Stimulated activated naive B cell treated with anti-CD40 and anti-IgM and Interleukin-4, amounts not matched to agents 10 μg/mL and 1 μg/mL and 100 μg/mL, for 72 hours (primary cell): ENCODE results near the gene KAZN.

Source experiments
- ATAC-seq, 2 donors: fragments of 150-1000 bp; cut with Tn5 transposase; replicated peaks; 2 replicates each; pipeline ENCODE4 v1.10.0; 2021; ENCODE audit warnings: moderate library complexity in 1 of 2
- DNase-seq: peaks from one replicate; pipeline ENCODE4 v3.0.0; 2021
- H3K27ac Mint-ChIP-seq: one replicate; pipeline ENCODE4 v1.8.0; 2022; ENCODE audit warnings: mild to moderate bottlenecking, mixed read lengths
- H3K27me3 Mint-ChIP-seq, 2 donors: one replicate each; pipeline ENCODE4 v1.8.0; 2022; ENCODE audit warnings: mixed read lengths in 2 of 2
- H3K36me3 Mint-ChIP-seq, 2 donors: one replicate each; pipeline ENCODE4 v1.8.0; 2022; ENCODE audit warnings: mixed read lengths in 2 of 2, mild to moderate bottlenecking in 1 of 2
- H3K4me1 Mint-ChIP-seq, 2 donors: one replicate each; pipeline ENCODE4 v1.8.0; 2022; ENCODE audit warnings: mixed read lengths in 2 of 2, mild to moderate bottlenecking in 1 of 2
- H3K4me3 Mint-ChIP-seq, 2 donors: one replicate each; pipeline ENCODE4 v1.8.0; 2022; ENCODE audit warnings: mild to moderate bottlenecking in 2 of 2, mixed read lengths in 2 of 2, moderate library complexity in 1 of 2
- H3K9me3 Mint-ChIP-seq, 2 donors: one replicate each; pipeline ENCODE4 v1.8.0; 2022; ENCODE audit warnings: mixed read lengths in 2 of 2, mild to moderate bottlenecking in 1 of 2

The KAZN gene

DNA sequence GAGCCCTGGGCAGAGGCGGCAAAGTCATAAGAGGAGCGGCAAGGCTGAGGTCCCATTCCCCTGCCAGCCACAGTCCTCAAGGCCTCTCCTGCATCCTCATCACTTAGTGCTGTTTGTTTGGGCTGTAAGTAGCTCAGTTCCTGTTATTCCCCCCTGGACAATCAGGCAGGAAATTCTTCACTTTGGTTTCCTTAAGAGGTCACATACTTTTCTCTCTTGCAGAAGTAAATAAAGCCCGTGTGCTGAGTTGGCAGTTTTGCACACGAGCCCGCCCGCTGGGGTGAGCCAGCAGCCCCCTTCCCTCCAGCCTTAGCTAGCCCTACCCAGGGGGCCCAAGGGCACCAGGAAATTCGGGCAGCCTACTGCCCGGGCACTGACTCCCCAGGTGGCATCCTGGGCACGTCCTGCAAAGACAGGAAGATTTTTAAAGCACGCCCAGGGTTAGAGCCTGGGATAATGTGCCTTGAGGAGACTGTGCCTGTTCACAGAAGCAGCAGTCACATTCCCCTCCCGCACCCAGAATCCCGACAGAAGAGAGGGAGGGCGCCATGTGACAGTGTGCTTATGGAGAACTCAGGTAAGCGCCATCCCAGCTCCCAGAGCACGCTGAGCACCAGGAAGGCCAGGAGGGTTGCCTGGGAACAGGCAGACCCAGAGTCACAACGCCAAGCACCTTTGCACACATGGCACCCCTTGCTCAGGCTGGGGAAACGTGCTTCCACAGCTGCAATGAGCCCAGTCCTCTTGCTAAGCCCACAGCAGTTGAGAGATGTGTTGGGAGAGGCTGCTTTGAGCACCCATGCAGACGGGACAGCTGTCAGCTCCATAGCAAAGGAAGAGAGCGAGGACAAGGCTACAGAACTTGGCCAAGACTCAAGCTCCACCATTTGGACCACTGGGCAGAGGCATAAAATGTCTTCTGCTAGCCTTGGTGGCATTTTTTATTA, 410.6 kb downstream of the KAZN start:
- no peak for DNase-seq
- Mint-ChIP-seq H3K27ac (no peak overlapping the region), H3K27me3 (peaks cover 5 to 7% of the 10 kb centered on the region in 2 donors)

DNA sequence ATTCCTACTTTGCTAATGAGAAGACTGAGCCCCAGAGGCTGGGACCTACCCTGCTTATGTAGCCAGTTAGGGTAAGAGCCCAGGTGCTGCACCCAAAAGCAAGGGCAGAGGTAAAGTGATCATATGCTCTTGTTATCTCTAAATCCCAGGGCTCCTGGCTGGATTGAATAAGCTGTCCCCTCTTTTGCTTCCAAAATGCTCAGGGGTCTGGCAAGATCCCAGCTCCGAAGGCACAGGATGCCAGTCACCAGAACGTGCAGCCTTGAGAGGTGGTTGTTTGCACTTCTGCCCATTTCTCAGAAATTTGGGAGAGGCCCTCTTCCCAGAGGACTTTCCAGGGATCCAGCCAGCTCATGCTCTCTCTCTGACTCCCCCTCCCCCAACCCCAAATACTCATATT, 412.7 kb downstream of the KAZN start:
- Mint-ChIP-seq H3K27me3 (peaks cover 11 to 12% of the 10 kb centered on the region in 2 donors), H3K4me1 (no peaks in the 10 kb centered on the region), H3K4me3 (no peak overlapping the region), H3K36me3 (no peaks in the 10 kb centered on the region), H3K27ac (no peak overlapping the region), H3K9me3 (no peaks in the 10 kb centered on the region)
- ATAC-seq (no peak), DNase-seq (no peak)

More for the DNA sequence above, 410.6 kb downstream of the KAZN start:
- no peaks in the 10 kb centered on the region for H3K9me3 Mint-ChIP-seq
- no peaks in the 10 kb centered on the region for H3K4me1 Mint-ChIP-seq
- no peaks in the 10 kb centered on the region for H3K36me3 Mint-ChIP-seq
- no peak overlapping the region for H3K4me3 Mint-ChIP-seq
- ATAC-seq: no peak

DNA sequence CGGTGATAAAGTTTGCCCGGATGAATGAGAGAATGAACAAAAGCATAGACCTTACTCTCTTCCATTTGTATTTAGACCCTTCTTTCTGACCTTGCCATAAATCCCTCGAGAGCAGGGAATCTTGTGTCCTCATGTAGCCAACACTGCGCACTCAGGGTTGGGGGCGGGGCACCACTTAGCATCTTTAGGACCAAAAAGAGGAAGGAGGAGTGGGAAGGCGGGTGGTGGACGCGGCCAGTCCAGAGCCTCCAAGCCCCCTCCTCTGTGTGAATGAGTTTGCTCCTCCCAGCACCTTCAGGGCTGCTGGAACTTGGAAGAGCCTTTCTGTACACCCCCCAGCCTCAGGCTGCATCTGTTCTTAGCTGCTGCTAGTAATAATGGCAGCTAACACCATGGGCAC, 413.2 kb downstream of the KAZN start:
- H3K36me3 Mint-ChIP-seq: no peaks in the 10 kb centered on the region
- H3K27ac Mint-ChIP-seq: no peak overlapping the region
- H3K9me3 Mint-ChIP-seq: no peaks in the 10 kb centered on the region
- no peak overlapping the region for H3K4me3 Mint-ChIP-seq
- peaks cover 8 to 11% of the 10 kb centered on the region in 2 donors for H3K27me3 Mint-ChIP-seq
- ATAC-seq (no peak), DNase-seq (no peak)
- H3K4me1 Mint-ChIP-seq: no peaks in the 10 kb centered on the region

DNA sequence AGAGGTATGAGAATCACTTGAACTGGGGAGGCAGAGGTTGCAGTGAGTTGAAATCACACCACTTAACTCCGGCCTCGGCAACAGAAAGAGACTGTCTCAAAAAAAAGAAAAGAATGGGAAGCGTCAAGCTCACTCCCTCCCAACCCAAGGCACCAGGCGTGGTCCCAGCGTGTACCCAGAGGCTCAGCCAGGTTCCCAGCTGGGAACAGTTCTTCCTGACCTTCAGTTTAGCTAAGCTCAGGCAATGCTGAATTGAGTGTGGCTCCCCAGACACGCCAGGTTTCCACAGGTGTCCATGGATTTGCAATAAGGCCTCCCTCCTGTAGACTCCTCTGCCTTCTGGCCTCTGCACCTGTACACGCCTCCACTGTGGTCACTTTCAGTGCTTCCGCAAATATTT, 414.3 kb downstream of the KAZN start:
- peaks cover 8 to 10% of the 10 kb centered on the region in 2 donors for H3K27me3 Mint-ChIP-seq
- H3K36me3 Mint-ChIP-seq: no peaks in the 10 kb centered on the region
- no peak for DNase-seq
- H3K4me3 Mint-ChIP-seq: no peak overlapping the region
- ATAC-seq: no peak
- no peaks in the 10 kb centered on the region for H3K4me1 Mint-ChIP-seq
- H3K9me3 Mint-ChIP-seq: no peaks in the 10 kb centered on the region
- H3K27ac Mint-ChIP-seq: no peak overlapping the region

DNA sequence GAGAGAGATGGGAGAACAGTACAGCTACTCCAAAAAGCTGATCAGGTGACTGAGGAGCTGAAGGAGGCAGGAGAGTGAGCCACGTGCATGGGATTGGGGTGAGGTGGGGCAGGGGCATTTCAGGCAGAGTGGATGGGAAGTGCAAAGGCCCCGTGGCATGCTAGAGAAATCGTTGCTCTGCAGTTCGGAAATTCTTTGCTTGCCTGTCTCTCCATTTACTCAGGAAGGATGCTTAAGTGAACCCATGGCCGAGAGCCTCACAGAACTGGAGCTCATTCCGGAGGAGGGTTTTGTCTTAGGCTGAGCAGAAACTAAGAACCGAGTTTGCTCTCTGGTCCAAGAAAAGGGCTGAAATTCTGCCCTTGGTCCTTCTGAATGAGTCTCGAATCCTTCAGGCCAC, 415.3 kb downstream of the KAZN start:
- H3K27ac Mint-ChIP-seq: no peak overlapping the region
- H3K36me3 Mint-ChIP-seq: no peaks in the 10 kb centered on the region
- no peaks in the 10 kb centered on the region for H3K9me3 Mint-ChIP-seq
- ATAC-seq (no peak), DNase-seq (no peak)
- H3K4me1 Mint-ChIP-seq: no peaks in the 10 kb centered on the region
- H3K27me3 Mint-ChIP-seq: peaks cover 6 to 8% of the 10 kb centered on the region in 2 donors
- H3K4me3 Mint-ChIP-seq: no peak overlapping the region

DNA sequence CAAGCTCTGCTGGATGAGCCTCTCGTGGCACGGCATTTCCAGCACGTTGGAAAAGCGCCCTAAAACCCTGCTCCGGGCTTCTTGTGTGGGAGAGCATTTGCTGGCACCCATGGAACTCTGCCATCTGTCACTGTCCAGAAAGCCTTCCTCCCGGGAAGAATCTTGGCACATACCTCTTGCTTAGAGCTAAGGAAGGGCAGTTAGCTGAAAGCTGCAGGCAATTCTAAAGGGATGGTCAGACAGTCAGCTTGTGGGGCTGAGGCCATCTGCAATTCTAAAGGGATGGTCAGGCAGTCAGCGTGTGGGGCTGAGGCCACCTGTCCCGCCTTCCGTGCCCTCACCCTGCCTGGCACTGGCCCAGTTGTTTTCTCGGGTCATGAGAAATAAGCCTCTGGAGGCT, 416.0 kb downstream of the KAZN start:
- H3K4me1 Mint-ChIP-seq: no peaks in the 10 kb centered on the region
- ATAC-seq (no peak), DNase-seq (no peak)
- H3K36me3 Mint-ChIP-seq: no peaks in the 10 kb centered on the region
- H3K27me3 Mint-ChIP-seq: peaks cover 6 to 8% of the 10 kb centered on the region in 2 donors
- no peaks in the 10 kb centered on the region for H3K9me3 Mint-ChIP-seq
- no peak overlapping the region for H3K4me3 Mint-ChIP-seq
- H3K27ac Mint-ChIP-seq: no peak overlapping the region

DNA sequence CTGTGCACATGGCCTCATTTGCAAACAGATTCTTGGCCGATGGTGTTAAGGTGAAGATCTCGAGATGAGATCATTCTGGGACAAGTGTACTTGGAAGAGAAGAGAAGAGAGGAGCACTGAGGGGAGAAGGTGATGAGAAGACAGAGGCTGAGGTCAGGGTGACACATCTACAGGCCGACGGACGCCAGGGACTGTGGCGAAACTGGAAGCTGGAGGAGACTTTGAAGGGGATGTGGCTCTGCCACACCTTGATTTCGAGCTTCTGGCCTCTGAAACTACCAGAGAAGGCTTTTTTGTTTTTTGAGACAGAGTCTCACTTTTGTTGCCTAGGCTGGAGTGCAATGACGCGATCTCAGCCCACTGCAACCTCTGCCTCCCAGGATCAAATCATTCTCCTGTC, 417.5 kb downstream of the KAZN start:
- peaks cover 6 to 8% of the 10 kb centered on the region in 2 donors for H3K27me3 Mint-ChIP-seq
- H3K36me3 Mint-ChIP-seq: no peaks in the 10 kb centered on the region
- ATAC-seq (no peak), DNase-seq (no peak)
- no peak overlapping the region for H3K27ac Mint-ChIP-seq
- H3K9me3 Mint-ChIP-seq: no peaks in the 10 kb centered on the region
- H3K4me1 Mint-ChIP-seq: no peaks in the 10 kb centered on the region
- H3K4me3 Mint-ChIP-seq: no peak overlapping the region

DNA sequence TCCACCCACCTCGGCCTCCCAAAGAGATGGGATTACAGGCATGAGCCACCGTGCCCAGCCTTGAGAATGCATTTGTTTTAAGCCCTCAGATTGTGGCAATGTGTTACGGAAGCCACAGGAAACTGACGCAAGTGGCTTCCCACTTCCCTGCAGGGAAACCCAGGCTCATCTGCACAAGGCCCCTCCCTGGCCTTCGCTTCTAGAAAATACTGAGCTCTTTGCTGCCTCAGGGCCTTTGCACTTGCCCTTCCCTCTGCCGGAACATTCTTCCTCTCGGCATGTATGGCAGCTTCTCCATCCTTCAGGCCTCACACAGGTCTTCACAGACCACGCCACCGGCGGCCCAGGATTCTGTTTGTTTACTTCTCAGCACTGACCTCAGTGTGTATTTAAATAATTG, 418.0 kb downstream of the KAZN start:
- peaks cover 6 to 8% of the 10 kb centered on the region in 2 donors for H3K27me3 Mint-ChIP-seq
- no peak overlapping the region for H3K4me3 Mint-ChIP-seq
- H3K9me3 Mint-ChIP-seq: no peaks in the 10 kb centered on the region
- H3K36me3 Mint-ChIP-seq: no peaks in the 10 kb centered on the region
- ATAC-seq (no peak), DNase-seq (no peak)
- no peak overlapping the region for H3K27ac Mint-ChIP-seq
- no peaks in the 10 kb centered on the region for H3K4me1 Mint-ChIP-seq

DNA sequence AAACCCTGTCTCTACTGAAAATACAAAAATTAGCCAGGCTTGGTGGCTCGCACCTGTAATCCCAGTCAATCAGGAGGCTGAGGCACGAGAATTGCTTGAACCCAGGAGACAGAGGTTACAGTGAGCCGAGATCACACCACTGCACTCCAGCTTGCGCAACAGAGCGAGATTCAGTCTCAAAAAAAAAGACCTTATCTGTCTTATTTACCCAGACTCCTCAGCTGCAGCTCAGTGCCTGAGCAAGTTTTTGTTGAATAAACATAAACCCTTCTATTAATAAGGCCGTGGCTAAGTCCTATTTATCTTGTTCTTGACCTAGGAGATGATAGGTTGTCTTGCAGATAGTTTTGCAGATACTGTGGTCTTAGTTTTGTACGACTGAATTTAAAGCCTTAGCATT, 418.6 kb downstream of the KAZN start:
- ATAC-seq (no peak), DNase-seq (no peak)
- Mint-ChIP-seq H3K9me3 (no peaks in the 10 kb centered on the region), H3K27ac (no peak overlapping the region), H3K4me1 (no peaks in the 10 kb centered on the region), H3K36me3 (no peaks in the 10 kb centered on the region), H3K4me3 (no peak overlapping the region), H3K27me3 (peaks cover 6 to 8% of the 10 kb centered on the region in 2 donors)

DNA sequence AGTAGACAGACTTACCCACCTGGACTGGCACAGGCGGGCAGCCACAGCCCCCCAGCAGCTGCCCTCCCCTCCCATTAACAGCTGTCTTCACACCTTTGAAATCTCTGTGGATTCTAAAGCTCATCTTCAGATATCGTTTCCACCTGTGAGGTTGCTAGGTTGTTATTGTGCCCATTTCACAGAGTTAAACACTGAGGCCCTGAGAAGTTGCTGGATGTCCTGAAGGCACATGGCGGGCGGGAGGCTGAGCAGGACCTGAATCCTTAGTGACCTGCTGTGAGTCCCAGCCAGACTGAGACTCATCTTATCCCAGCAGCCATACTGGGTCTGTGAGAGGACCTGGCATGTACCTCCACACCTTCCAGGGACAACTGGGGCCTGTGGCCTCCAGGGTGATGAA, 420.3 kb downstream of the KAZN start:
- Mint-ChIP-seq H3K36me3 (no peaks in the 10 kb centered on the region), H3K4me3 (no peak overlapping the region), H3K27ac (no peak overlapping the region), H3K27me3 (peaks cover 7 to 9% of the 10 kb centered on the region in 2 donors), H3K4me1 (no peaks in the 10 kb centered on the region), H3K9me3 (no peaks in the 10 kb centered on the region)
- DNase-seq (no peak), ATAC-seq (no peak)

DNA sequence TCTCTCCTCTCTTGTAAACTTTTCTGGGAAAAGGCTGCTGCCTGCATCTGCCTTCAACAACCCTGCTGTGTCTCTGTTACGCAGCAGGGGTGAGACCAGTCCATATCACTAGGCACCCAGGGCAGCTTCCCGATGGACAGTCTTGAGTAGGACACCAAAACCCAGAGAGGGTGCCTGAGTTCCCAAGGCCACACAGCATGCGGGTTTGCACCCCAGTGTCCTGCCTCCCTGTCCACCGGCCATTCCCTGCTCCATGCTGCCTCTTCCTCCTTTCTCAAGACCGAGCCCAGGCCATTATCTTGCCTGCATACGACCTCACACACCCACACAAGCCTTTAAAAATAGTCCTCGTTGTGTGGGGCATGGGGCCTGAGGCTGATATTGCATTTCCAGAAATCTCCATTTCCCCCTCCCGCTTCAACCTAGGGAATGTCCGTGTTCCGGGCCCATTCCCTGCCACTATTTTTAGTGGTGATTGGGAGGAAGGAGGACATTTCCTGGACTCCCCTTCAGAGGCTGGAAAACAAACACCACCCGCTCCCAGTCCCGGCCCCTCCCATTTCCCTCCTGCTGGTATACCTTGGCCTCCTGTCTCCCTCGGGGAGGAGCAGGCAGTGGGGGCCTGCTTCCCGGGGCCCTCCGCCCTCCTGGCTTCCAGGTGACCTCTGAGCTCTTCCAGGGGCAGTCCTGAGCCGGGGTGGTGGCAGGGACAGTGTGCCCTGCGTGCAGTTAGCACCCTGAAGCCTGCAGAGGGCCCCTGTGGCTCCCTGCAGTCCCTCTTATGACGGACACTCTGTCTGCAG, 422.7 kb downstream of the KAZN start:
- Mint-ChIP-seq H3K36me3 (no peaks in the 10 kb centered on the region), H3K4me3 (no peak overlapping the region), H3K27ac (no peak overlapping the region), H3K9me3 (no peaks in the 10 kb centered on the region), H3K4me1 (no peaks in the 10 kb centered on the region), H3K27me3 (peaks cover 5 to 6% of the 10 kb centered on the region in 2 donors)
- ATAC-seq (no peak), DNase-seq (no peak)

DNA sequence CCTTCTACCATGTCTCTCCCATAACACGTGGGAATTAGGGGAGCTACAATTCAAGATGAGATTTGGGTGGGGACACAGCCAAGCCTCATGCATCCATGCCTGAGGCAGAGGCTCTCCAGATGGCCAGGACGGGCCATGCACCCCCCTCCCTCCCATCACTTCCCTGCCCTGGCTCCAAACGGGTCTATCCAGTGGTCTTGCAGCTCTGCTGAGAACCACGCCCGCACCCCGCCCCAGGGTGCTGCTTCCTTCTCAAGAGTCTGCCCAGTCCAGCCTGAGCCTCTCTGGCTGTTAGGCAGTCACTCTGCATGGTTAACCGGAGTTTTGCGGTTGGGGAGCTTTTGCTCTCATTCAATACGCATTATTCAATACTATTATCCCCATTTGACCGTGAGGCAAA, 423.6 kb downstream of the KAZN start:
- Mint-ChIP-seq H3K27me3 (peaks cover 5 to 6% of the 10 kb centered on the region in 2 donors), H3K4me1 (no peaks in the 10 kb centered on the region), H3K36me3 (no peaks in the 10 kb centered on the region), H3K4me3 (no peak overlapping the region), H3K9me3 (no peaks in the 10 kb centered on the region), H3K27ac (no peak overlapping the region)
- DNase-seq (no peak), ATAC-seq (no peak)

DNA sequence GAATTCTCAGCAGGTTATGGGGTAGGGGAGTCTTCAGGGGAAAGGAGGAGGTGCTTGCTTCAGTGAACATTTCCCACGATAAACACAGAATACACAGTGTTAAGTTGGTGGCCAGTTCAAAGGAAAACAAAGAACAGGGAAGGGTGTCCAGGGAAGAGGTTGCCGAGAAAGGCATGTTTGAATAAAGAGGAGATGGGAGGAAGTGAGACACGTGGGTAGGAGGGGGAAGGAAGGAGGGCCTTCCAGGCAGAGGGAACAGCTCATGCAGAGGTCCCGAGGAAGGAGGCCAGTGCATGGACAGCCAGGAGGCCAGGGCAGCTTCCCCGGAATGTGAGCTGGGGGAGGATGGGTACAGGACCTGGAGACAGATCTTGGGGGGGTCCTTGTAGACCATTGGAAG, 424.7 kb downstream of the KAZN start:
- H3K27me3 Mint-ChIP-seq: peaks cover 5 to 6% of the 10 kb centered on the region in 2 donors
- H3K36me3 Mint-ChIP-seq: no peaks in the 10 kb centered on the region
- H3K27ac Mint-ChIP-seq: no peak overlapping the region
- DNase-seq (no peak), ATAC-seq (no peak)
- H3K4me3 Mint-ChIP-seq: no peak overlapping the region
- H3K9me3 Mint-ChIP-seq: no peaks in the 10 kb centered on the region
- H3K4me1 Mint-ChIP-seq: no peaks in the 10 kb centered on the region

DNA sequence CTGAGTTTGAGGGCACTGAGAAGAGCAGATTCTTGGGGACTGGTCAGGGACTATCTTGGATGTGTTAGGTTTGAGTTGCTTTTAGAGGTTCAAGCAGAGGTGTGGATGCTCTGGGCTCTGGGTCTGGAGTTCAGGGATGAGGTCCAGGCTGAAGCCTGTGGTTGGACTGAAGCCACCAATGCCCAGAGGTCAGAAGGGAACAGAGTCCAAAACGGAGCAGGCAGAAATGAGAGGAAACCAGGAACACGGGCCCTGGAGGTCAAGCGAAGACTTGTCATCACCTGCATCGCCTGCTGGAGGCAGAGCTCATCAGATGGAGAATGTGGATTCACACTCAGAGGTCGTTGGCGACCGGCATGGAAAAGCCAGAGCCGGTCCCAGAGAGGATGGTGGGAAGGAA, 425.5 kb downstream of the KAZN start:
- H3K9me3 Mint-ChIP-seq: no peaks in the 10 kb centered on the region
- no peak overlapping the region for H3K27ac Mint-ChIP-seq
- no peak for DNase-seq
- no peaks in the 10 kb centered on the region for H3K36me3 Mint-ChIP-seq
- H3K4me1 Mint-ChIP-seq: no peaks in the 10 kb centered on the region
- peaks cover 5 to 11% of the 10 kb centered on the region in 2 donors for H3K27me3 Mint-ChIP-seq
- ATAC-seq: no peak
- no peak overlapping the region for H3K4me3 Mint-ChIP-seq

DNA sequence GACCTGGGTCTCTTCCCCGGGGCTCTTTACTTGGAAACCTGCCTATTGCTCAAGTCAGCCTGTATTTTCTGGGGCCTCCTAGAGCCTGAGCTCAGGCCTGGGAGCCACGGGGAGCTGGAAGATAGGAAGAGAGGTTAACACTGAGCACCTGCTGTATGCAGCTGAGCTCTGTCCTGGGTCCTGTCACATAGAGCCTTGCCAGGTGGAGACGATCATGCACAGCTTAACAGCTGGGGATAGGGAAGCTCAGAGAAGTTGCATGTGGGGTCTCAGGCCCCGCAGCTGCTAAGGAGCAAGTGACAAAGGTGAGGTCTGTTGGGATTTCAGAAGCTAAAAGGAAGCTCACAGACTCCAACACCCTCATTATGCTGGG, 427.6 kb downstream of the KAZN start:
- ATAC-seq: no peak
- peaks cover 5 to 12% of the 10 kb centered on the region in 2 donors for H3K27me3 Mint-ChIP-seq
- no peaks in the 10 kb centered on the region for H3K4me1 Mint-ChIP-seq
- DNase-seq: no peak
- H3K36me3 Mint-ChIP-seq: no peaks in the 10 kb centered on the region
- H3K4me3 Mint-ChIP-seq: no peak overlapping the region
- H3K9me3 Mint-ChIP-seq: no peaks in the 10 kb centered on the region
- no peak overlapping the region for H3K27ac Mint-ChIP-seq
